HG03469 (cell line): ENCODE data around the gene CFAP92.

ENCODE experiments used
- ATAC-seq: cut with Tn5 transposase; IDR thresholded peaks from one replicate; pipeline ENCODE4 v1.9.1; 2021; ENCODE audit warnings: mild to moderate bottlenecking, moderate library complexity, moderate number of reproducible peaks; ENCODE audit not compliant: unreplicated experiment

CFAP92 gene

DNA sequence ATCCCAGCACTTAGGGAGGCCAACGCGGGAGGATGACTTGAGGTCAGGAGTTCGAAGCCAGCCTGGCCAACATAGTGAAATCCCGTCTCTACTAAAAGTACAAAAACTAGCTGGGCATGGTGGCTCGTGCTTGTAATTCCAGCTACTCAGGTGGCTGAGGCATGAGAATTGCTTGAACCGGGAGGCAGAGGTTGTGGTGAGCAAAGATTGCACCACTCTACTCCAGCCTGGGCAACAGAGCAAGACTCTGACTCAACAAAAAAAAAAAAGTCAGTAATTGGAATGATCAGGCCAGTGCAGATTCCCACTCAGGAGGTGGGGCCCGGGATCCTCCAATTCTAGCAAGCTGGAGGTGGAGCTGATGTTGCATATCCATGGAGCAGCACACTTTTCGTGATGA is 5.6 kb downstream of the CFAP92 start:
- ATAC-seq, result no peak

DNA sequence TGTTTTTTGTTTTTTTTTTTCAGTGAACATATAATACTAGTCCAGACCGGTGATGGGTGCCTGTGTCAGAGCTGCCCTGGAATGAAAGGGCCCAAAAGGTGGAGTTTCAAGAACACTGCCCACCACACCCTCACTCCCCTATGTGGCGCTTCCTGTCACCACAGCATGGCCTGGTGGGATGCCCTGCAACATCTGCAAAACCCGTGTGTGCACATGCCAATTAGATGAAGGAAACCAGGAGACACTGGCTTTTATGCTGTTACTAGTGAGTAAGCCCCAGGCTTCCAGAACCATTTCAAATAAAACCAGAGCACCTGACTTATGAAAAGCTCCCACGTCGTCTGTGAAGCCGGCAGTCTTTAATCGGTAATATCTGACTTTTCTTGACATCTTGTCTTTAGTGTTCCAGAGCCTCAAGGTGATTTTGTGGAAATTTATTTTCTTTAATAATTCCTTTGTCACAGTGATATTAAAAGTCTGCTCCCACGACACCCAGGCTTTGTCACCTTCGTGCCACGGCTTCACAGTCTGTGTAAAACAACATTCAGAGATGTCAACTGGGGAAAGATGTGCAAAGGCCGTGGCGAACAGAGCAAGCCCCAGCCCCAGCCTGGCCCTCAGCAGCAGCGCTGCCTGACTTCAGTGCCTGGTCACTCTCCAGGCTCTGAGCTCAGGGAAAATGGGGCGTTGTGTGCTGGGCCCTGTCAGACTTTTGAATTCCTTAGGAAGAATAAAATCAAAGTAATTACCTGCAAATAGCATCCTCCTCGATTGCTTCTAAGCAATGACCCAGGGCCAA is 6.4 kb downstream of the CFAP92 start:
- no peak for ATAC-seq

DNA sequence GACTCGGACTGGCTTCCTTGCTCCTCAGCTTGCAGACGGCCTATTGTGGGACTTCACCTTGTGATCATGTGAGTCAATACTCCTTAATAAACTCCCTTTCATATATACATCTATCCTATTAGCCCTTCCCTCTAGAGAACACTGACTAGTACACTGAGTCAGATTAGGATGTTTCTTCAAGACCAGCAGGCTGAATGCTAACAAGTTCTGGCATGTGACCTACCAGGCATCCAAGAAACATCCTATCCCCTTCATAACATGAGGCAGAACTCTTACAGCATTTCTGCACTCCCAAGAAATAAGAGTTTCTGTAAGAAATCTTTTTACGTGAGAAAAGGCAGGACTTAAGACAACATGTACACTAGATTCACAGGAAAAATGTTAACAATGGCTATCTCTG is 9.3 kb downstream of the CFAP92 start:
- no peak for ATAC-seq

DNA sequence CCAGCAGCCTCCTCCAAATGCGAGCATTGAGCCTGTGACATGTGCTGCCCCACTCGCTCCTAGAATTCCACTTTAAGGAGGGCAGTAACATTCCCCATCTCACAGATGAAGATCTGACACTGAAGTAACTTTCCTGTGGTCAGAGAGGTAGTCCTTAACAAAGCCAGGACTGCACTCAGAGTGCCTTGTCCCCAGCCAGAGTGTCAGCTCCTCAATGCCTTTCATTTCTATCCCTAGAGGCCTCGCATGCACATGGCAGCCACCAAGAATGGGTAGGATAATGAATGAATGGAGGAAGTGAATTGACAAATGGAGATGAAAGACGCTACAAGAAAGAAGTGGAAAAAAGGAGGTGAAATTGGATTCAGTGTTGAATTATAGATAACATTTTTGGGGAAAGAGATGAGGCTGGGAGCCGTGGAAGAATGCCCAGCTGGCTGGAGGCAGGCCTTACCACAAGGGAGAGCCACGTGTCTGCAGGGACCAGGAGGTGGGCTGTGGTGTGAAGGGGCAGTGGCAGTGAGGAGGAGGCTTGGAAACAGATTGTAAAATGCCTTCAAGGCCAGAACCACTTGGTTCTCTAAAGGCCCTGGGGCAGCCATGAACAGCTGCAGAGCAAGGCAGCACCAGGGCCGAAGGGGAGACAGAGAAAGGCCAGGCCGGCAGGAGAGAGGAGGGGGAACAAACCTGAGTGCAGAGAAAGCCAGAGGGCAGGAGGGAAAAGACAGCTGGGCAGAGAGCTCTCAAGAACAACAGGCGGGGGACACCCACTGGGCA is 10.4 kb downstream of the CFAP92 start:
- ATAC-seq, result no peak

DNA sequence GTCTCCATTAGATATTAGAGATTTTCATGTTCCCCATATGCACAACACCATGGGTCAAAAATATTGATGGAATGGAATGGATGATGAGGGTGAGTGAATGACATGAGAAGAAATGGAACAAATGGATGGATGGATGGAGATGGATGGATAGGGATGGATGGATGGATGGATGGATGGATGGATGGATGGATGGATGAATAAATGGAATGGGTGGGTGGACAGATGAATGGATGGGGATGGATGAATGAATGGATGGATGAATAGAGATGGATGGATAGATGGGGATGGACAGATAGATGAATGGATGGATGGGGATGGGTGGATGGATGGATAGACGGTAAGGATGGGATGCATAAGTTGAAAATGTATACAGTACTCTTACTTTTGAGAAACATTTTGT is 18.6 kb downstream of the CFAP92 start:
- ATAC-seq, result no peak

DNA sequence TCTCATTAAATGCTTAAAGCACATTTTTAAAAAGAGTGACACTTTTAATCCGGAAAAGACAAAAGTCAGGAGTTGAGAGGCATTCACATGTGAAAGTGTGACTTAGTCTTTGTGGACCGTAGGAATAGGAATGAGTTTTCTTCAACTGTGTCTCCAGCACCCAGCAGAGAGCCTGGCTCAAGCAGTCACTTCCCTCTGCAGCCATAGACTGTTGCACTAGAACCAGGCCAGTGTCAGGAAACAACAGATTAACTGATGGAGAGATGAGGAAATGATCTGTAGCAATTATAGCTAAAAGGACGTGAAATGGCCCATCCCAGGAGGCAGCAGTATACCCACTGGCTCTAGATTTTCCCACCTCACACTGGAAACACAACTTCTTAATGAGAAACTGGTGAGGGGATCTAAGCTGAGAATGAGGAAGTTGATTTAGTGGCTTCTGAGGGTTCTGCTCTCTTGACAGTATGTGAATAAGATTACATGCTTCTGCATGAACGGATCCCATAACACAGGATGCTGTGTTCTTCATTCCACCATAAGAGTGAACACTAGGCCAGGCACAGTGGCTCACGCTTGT is 19.8 kb downstream of the CFAP92 start:
- ATAC-seq, result no peak

DNA sequence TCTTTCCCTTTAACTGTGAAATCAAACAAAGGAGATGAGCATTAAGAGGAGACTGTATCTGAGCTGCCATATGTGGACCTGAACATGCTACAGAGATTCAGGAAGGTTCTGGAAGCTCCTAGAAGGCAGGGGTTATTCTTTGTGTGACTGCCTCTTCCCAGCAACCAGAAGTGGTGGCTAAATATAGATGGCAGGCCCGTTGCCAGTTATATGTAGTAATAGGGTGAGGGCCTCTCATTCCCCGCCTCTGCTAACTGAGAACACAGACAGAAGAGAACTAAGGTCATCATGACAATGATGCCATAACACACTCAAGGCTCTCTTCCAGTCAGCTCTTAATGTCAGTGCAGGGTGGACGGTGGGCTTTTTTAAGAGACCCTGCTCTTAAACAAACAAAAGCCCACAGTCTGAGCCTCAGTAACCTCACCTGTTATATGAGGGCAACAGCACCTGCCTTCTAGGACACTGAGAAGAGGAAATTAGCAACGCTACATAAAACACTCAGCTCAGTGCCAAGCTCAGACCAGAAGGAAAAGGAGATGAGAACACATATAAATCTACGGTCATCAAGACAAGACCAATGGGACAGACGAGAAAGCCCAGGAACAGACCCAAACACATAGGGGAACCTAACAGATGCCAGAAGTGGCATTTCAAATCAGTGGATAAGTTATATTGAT is 22.3 kb downstream of the CFAP92 start:
- no peak for ATAC-seq

DNA sequence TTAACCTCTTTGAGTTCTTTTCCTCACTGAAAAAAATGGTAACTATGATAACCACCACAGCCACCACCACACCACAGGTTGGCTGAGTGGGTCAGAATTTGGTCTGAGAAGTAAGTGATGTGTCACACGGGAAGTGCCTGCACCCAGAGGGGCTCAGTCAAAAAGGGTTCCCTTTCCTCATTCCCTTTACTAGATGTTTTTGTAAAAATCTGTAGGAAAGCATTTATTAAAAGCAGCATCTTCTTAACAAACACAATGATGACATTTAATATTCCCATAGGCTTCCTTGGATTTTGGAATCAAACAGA is 23.2 kb downstream of the CFAP92 start:
- ATAC-seq, result no peak

DNA sequence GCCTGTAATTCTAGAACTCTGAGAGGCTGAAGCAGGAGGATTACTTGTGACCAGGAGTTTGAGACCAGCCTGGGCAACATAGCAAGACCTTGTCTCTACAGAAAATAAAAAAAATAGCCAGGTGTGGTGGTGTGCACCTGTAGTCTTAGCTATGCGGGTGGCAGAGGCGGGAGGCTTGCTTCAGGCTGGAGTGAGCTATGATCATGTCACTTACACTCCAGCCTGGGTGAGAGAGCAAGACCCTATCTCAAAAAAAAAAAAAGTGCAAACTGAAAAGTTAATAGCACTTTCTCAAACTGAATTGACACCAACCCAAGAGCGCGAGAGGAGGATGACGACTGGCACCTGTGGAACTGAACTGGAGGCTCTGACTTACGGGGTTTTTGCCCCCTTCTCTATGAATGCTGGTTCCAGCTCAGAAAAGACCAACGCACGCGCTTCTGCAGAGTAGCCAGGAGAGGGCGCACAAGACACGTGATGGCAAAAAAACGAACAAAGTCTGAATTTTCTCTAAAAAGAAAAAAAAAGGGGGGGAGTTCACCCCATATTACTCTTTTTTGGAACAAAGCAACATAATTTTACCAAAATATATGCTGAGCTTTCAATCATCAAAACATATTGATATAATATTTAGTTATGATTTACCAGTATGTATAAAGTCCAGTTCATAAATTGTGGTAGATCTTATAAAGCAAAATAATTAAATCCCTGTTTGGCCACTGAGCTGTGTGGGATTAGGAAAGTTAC is 23.7 kb downstream of the CFAP92 start:
- no peak for ATAC-seq

DNA sequence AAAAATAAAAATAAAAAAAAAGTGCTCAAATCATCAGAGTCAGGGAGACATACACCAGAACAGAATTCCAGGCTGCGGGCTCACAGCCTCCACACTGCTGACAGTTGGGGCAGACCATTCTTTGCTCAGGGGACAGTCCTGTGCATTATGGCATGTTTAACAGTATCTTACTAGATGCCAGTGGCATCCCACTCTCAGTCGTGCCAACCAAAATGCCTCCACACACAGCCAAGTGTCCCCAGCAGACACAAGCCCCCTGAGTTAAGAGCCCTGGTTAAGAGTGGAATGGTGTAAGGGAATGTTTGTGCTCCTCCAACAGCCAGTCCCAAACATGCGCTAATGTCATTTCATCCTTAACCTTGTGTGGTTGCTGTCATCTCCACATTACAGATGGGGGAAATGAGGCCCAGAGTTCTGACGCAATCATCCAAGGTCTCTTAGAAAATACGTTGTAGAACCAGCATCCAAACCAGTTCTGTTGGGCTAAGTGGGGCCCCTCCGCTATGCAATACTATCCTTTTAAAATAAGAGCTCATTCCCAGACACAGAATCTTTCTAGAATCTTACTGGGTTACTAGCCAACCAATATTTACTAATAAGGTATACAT is 26.0 kb downstream of the CFAP92 start:
- ATAC-seq, result no peak

DNA sequence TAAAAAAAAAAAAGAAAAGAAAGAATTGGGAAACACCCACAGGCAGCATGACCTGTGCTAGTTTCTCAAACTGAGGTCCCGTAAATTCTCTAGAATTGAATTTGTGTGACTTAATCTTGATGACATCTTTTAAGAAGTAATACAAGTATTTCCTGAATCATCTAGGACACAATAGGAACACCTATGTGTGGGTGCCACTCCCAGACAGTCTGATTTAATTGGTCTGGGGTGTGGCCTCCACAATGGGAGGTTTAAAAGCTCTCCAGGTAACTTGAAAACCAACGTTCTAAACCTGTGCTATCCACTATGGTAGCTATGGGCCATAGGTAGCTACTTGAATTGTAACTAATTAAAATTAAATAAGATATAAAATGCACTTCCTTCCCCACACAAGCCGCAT is 28.1 kb downstream of the CFAP92 start:
- ATAC-seq, result no peak

DNA sequence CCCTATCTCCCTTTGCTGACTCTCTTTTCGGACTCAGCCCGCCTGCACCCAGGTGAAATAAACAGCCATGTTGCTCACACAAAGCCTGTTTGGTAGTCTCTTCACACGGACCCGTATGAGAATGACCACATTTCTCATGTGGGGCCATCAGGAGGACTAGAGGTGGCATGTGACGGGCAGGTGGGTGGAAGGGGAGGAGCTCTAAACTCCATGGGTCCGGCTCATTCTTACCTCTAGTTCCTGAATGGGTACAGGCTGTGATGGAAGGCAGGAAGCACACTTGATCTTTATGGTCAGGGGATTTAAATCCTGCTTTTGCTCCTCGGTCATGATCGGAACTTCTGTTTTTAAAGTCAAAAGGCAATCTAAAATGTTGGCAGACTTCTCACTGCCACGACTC is 28.6 kb downstream of the CFAP92 start:
- ATAC-seq, result no peak

DNA sequence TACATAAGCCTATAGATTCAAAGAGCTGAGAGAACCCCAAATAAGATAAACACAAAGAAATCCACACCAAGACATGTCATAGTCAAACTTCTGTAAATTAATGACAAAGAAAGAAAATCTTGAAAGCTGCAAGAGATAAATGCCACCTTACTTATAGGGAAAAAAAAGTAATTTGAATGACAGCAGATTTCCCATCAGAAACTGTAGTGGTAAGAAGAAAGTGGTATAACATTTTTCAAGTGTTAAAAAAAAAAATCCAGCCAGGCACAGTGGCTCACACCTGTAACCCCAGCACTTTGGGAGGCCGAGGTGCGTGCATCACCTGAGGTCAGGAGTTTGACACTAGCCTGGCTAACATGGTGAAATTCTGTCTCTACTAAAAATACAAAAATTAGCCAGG is 37.4 kb downstream of the CFAP92 start:
- ATAC-seq, result no peak

DNA sequence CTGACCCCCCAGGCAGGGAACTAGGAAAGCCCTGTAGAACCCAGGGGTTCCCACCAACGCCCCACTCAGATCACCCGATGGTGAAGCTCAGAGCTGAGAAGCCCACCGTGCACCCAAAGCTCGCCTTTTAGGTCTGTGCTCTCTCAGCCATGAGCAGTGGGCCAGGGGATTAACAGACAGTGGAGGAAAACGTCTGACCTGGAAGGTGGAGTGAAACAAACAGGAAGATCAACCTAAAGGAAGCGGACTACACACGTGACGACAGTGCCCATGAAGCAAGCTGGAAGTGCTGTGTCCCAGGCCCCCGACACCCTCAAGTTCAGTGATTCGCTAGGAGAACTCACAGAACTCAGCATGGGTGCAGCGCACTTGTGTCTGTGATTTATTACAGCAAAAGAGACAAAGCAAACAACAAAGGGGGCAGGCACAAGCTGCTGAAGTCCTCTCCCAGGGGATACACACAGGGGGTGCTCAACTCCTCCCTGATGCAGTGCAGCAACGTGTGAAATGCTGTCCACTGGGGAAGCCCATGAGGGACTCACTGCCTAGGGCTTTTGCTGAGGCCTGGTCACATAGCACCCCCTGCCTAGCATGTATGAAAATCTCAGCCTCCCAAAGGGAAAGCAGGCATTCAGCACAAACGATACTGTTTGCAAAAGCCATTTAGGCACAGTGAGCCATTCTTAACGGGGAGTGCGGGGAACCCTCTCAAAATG is 43.5 kb downstream of the CFAP92 start:
- no peak for ATAC-seq

DNA sequence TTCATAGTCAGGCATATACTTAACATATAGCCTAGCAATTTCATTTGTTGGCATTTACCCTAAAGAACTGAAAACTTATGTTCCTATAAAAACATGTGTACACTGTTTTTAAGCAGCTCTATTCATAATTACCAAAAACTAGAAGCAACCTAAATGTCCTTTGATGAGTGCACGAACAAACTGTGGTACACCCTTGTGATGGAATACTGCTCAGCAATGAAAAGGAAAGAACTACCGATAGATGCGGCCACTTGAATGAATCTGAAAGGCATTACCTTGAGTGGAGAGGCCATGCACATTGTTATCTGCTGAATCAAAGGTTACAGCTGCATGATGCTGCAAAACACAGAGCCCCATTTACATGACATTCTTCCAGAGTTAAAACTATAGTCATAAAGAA is 44.7 kb downstream of the CFAP92 start:
- no peak for ATAC-seq

DNA sequence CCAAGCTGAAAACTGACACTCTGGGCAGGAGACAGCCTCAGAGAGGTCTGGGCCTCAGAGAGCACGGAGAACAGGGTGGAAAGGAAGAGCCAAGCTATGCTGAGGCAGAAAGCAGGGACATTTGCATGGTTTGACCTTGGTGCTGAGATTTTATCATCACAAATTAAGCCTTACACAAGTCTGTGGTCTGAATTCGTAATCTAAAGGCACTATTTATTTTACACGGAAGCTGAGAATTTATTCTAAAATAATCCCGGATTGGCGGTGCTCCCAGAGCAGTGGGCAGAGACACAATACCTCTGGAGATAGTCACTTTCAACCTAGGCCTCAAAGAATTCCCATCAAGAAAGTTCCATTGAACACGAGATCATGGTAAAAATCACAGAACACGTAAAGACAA is 47.5 kb downstream of the CFAP92 start:
- no peak for ATAC-seq

DNA sequence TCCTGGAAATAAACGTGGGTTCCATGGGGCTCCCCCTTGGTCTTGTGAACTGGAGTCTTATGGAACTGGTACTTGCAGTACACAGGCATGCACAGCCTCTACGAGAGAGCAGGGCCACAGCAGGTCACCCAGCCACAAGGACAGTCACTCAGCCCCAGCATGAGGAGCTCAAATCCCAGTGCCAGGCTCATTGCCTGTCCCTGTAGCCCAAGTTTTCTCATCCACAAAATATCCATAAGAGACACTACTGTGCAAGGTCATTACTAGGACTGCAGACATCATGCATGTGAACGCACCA is 48.0 kb downstream of the CFAP92 start:
- no peak for ATAC-seq

DNA sequence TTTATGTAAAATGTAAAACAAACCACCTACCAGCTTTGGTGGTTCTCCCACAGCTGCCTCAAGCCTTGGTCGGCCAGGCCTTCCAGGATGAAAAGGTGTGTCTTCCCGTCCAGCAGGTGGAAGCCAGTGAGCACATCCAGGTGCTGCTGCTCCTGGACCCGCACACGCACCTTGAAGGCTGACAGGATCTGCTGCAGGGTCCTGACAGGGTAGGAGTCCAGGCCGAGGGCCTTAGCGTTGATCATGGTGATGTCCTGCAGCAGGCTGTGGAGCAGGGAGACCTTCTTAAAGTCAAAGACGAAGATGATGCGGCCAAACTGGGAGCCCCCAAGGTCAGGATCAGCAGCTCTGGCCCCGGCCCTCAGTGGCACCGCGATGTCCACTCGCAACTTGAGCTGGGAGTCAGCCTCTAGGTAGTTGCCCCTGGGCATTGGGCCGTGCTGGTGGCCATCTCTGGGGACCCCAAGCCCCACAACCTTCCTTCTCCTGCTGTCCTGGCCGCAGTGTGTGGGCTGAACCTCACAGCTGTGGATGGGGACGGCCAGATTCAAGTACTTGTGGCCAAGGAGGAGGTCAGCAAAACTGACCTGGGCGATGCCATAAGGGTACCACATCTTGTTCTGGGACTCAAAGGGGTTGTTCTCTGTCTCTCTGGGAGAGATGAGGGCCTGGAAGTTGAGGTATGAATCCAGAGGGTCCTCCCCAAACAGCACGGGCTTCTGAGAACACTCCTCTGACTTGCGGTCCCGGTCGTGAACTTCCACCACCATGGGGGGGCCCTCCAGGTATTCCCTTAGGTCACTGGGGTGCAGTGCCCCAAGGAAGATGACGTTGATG is 48.6 kb downstream of the CFAP92 start:
- ATAC-seq, result no peak
